HG03025 (cell line): Measurements from ENCODE around the gene SMOC2.

Experiments used
- ATAC-seq: cut with Tn5 transposase; IDR thresholded peaks from one replicate; pipeline ENCODE4 v1.9.1; 2021; ENCODE audit warnings: mild to moderate bottlenecking, moderate library complexity; ENCODE audit not compliant: unreplicated experiment, low FRiP score

Gene SMOC2

DNA sequence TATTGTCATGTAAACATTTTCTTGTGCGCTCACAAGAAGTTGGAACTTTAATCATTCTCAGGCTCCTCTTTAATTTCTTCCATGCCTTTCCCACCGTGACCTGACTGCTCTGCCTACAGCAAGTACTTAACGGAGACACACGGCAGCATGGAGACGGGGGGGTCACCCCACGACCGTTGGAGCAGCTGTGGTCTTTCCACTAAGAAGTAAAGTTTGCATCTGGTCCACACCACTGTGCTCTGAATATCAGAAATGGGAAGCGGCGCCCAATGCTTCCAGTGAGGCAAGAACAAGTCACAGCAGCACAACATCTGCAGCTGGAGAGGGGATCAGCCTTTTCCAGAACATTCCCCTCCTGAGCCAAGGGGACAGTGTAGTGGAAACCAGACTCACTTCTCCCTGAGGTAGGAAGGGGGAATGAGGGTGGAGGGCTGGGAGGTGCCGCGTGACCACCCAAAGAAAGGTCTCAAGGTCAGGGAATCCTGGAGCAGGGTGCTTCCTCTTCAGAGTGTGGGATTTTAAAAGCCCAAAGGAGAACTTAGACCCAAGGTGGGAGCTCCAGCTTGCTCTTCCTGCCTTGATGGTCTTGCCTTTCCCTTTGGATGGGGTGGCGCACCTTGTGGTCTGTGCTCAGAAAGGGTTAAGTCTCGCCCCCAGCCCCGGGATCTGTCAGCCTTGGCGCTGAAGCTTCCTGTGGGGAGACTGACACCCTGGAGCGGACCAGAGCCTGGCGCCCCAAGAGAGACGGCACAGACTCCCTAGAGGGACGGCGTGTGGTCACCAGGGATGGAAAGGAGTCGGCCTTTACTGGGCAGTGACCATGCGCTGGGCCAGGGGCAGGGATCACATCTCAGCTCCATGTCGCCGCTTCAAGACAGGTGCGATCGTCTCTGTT is 25.6 kb upstream of the SMOC2 start:
- no peak for ATAC-seq

DNA sequence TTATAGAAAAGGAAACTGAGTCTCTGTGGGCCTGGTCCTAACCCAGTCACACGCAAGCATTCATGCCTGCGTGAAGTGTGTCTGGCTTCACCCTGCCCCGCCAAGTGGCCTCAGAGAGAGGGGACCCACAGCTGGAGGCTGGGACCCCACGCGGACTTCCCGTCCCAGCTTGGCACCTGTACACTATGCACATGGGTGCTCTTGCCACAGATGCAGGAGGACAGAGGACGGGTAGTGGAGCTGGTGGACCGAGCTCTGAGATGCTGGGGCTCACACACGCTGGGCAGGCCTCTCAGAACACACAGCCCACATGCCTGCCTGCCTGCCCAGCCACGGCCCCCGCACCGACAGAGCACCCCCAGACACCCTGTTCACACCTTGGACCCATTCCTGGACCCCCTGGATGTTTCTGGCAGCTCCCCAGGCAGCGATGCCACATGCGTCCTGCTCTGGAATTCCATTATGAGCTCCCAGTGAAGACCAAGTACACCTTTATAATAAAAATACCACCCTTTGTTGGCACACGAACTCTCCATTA is 24.9 kb upstream of the SMOC2 start:
- no peak for ATAC-seq

GRCh38 chr6:168416531-168416930 is 24.5 kb upstream of the SMOC2 start:
- ATAC-seq: no peak

GRCh38 chr6:168417191-168417590 is 23.8 kb upstream of the SMOC2 start:
- no peak for ATAC-seq

DNA sequence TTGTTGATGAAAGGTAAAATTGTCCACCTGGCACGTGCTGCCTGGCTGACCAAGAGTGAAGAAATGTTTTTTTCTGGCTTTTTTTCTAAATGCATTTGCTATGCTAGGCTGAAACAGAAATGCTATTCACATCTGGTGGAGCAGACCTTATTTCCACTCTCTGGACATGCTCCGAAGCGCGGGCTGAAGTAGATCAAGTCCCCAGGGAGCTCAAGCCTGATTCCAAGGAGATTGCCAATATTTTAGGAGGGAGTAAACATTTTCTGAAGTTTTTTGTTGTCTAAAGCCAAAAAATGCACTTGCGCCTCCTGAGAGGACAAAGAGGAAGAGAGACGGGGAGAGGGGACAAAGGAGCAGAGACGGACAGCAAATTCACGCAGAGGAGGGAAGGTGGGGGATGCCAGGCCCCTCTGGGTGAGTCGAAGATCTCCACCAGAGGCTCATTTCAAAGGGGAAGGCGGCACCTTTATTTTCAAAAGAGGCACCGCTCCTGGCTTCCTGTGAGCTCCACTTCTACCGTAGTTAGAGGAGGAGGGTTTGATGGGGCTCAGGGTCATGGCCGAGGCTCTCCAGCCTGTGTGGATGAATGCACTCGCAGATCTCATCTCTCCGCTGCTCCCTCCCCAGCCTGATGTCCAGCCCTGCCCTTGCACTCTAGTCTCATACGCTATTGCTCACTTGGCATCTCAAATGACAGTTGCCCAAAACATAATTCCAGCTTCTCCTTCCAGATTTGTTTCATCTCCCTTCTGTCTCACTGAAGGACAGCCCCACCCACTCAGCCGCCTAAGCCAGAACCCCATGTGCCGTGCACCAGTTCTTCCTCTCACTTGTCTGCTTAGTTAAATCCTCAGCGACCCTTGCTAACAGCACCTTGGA is 23.1 kb upstream of the SMOC2 start:
- no peak for ATAC-seq

DNA sequence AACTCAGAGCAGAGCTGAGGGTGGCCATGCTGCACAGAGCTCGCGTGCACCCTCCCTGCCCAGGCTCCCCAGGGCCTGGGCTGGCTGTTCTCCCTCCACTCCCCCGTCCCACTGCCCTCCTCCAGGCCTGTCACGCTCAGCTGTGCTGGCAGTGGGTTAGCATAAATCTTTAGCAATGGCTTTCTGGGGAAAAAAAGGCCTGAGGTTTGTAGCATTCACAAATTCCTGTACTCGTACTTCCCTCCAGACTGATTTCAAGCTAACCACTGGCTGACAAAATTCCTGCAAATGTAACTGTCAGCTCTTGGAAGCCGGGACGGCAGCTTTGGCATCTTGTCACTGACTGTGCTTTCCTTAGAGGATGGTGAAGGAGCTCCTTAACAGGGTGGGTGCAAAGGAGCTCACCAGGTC is 22.3 kb upstream of the SMOC2 start:
- ATAC-seq: no peak

- ATAC-seq: no peak
Observed at GRCh38 chr6:168419569-168419968, 21.4 kb upstream of the SMOC2 start.

DNA sequence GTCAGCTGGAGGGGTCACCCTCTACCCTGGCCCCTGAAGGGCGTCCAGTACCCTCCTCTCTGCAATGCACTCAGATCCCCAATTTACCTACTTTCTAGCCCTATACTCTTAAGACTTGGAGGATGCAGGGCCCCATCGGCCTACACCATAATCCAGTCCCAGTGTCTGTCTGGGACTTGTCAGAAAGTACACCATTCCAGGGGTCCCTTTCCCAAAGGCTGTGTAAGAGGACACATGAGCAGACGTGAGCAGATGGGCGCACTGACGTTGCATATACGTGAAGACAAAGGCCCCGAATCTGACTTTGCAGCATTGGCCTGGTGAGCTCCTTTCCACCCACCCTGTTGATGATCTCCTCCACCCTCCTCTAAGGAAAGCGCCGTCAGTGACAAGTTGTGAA is 20.9 kb upstream of the SMOC2 start:
- ATAC-seq: no peak

DNA sequence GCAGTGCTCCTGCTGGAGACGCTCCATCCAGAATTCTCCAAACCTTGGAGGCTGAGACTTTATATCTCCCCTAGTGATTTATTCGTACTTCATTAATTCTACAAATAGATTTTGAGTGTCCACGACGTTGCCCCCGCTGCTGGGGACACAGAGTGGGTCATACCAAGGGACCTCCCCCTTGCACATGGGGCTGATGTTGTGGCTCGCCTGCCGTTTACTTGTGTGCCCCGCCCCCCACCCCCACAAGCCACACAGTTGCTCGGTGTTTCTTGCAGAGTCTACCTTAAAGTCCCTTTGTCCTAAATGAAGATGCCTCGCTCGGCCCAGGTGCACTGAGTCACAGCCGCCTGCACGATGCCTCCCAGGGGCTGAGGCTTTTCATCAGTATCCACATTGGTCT is 20.3 kb upstream of the SMOC2 start:
- no peak for ATAC-seq

DNA sequence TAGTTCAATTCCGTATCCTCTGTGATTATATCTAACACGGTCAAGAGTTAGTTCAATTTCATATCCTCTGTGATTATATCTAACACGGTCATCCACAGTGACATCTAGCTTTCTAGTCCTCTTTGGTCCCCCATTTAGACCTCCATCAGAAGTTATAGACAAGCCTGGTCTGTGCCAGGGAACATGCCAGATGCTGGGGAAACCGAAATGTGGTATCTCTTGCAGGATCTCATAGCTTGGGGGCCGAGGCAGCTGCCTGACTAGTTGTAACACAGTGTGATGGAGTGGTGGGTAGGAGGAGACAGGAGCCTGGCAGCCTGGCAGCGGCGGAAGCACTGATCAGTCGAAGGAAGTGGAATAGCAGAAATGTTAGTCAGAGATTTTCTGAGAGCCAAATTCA is 13.8 kb upstream of the SMOC2 start:
- no peak for ATAC-seq

GRCh38 chr6:168428052-168428826 is 12.7 kb upstream of the SMOC2 start:
- no peak for ATAC-seq

DNA sequence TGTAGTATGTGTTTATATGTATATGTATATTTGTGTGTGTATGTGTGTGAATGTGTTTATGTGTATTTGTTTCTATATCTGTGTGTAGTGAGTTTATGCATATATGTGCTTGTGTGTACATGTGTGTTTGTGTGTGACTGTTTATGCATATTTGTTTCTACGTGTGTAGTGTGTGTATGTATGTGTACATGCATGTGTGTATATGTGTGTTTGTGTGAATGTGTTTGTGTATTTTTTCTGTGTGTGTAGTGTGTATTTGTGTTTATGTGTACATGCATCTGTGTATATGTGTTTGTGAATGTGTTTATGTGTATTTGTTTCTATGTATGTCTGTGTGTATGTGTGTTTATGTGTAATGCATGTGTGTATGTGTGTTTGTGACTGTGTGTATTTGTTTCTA is 12.1 kb upstream of the SMOC2 start:
- ATAC-seq: no peak

DNA sequence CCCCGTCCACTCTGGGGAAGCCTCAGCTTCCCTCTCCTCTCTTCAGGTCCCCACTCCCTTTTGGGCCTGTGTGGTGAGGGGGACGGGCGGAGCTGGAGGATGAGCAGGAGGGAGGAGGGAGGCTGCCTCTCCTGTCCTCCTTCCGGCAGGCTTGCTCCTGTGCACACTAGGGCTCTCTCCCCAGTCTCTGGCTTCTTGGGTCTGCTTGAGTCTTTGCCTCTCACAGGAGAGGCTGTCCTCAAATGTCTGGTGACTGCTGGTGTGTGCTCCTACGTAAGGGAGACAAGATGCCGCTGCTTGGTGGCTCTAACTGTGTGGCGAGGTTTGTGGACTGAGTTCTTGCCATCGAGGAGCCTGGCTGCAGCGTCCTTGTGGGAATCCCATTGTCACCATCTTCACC is 8.8 kb upstream of the SMOC2 start:
- no peak for ATAC-seq

- ATAC-seq: no peak
Observed at GRCh38 chr6:168433898-168434297, 7.1 kb upstream of the SMOC2 start.

DNA sequence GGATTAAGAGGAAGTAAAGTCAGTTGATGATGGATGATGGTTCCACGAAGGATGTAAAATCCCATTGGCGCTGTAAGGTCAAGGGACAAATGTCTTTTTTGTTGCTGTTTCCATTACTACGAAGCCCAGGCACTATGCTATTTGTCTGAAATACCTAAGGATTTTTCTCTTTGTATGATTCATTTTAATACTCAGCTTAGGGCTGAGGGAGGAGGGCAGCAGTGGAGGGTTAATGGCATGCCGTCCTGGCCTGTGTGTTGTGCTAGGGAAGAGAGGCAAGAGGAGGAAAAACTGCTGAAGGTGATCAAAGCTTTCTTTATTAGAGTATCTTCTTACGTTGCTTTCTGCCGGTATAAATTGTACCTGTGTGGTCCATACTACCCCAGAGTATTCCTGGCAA is 6.5 kb upstream of the SMOC2 start:
- ATAC-seq: no peak

- no peak for ATAC-seq
Observed at GRCh38 chr6:168437751-168438150, 3.2 kb upstream of the SMOC2 start.

GRCh38 chr6:168438783-168439520 is 2.0 kb upstream of the SMOC2 start:
- ATAC-seq: no peak

DNA sequence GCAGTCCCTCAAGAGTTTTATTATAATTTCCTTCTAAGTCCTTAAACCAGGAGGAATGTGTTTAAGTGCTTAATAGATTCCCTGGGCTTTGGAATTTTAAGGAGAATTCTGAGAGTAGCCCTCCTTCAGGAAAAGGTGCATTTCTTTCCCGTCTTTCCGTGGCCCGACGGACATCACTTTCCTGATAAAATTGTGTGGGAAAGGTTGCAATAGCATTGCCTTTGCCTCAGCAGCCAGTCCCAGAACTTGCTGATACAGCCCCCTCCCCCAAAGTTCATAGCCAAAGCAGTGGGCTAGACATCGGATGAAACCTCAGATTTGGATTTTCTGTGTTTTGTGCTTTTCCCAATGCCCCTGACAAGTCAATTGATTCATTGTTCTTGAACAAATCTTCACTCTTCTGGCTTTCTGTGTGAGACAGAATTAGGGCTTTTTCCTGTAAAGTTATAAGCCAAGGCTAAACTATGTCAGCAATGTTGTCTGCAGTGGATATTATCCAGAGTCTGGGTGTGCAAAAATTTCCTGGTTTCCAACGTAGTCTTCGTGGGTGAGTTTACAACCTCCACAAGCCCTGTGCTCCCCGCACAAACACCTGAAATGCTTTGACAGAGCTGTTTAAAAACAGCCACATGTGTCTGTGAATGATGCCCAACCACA is 1.1 kb upstream of the SMOC2 start:
- no peak for ATAC-seq
